ENCODE measurements around the gene ZBTB40.

The ZBTB40 gene

GRCh38 chr1:22470227-22470626 is 18.6 kb downstream of the ZBTB40 start:
- in situ Hi-C loops (cut with HindIII; ENCODE audit: low sequenced_read_pairs) = no loop called here

- in situ Hi-C loops (cut with HindIII; ENCODE audit: low sequenced_read_pairs) = no loop called here
Observed at GRCh38 chr1:22471078-22471477, 19.4 kb downstream of the ZBTB40 start.

GRCh38 chr1:22471610-22472009 is 20.0 kb downstream of the ZBTB40 start:
- in situ Hi-C loops (cut with HindIII; ENCODE audit: low sequenced_read_pairs) = no loop called here

- in situ Hi-C loops (cut with HindIII; ENCODE audit: low sequenced_read_pairs) = no loop called here
Observed at GRCh38 chr1:22472596-22472995, 20.9 kb downstream of the ZBTB40 start.

- in situ Hi-C loops (cut with HindIII; ENCODE audit: low sequenced_read_pairs) = no loop called here
Observed at GRCh38 chr1:22473952-22474351, 22.3 kb downstream of the ZBTB40 start.

- in situ Hi-C loops (cut with HindIII; ENCODE audit: low sequenced_read_pairs) = no loop called here
Observed at GRCh38 chr1:22476566-22476965, 24.9 kb downstream of the ZBTB40 start.

- in situ Hi-C loops (cut with HindIII; ENCODE audit: low sequenced_read_pairs) = no loop called here
Observed at GRCh38 chr1:22483121-22483520, 31.5 kb downstream of the ZBTB40 start.

GRCh38 chr1:22484706-22485345 is 33.2 kb downstream of the ZBTB40 start:
- in situ Hi-C loops (cut with HindIII; ENCODE audit: low sequenced_read_pairs) = no loop called here

- in situ Hi-C loops (cut with HindIII; ENCODE audit: low sequenced_read_pairs) = no loop called here
Observed at GRCh38 chr1:22485431-22485830, 33.8 kb downstream of the ZBTB40 start.

GRCh38 chr1:22487781-22488180 is 36.1 kb downstream of the ZBTB40 start:
- in situ Hi-C loops (cut with HindIII; ENCODE audit: low sequenced_read_pairs) = no loop called here

GRCh38 chr1:22488319-22488718 is 36.7 kb downstream of the ZBTB40 start:
- in situ Hi-C loops (cut with HindIII; ENCODE audit: low sequenced_read_pairs) = no loop called here

- in situ Hi-C loops (cut with HindIII; ENCODE audit: low sequenced_read_pairs) = no loop called here
Observed at GRCh38 chr1:22489278-22489677, 37.6 kb downstream of the ZBTB40 start.

- in situ Hi-C loops (cut with HindIII; ENCODE audit: low sequenced_read_pairs) = no loop called here
Observed at GRCh38 chr1:22489823-22490222, 38.2 kb downstream of the ZBTB40 start.

GRCh38 chr1:22490309-22490708 is 38.7 kb downstream of the ZBTB40 start:
- in situ Hi-C loops (cut with HindIII; ENCODE audit: low sequenced_read_pairs) = no loop called here

- in situ Hi-C loops (cut with HindIII; ENCODE audit: low sequenced_read_pairs) = no loop called here
Observed at GRCh38 chr1:22491995-22492715, 40.5 kb downstream of the ZBTB40 start.

GRCh38 chr1:22494144-22494543 is 42.5 kb downstream of the ZBTB40 start:
- in situ Hi-C loops (cut with HindIII; ENCODE audit: low sequenced_read_pairs) = no loop called here

GRCh38 chr1:22494943-22495579 is 43.4 kb downstream of the ZBTB40 start:
- in situ Hi-C loops (cut with HindIII; ENCODE audit: low sequenced_read_pairs) = no loop called here

- in situ Hi-C loops (cut with HindIII; ENCODE audit: low sequenced_read_pairs) = no loop called here
Observed at GRCh38 chr1:22496536-22497160, 45.0 kb downstream of the ZBTB40 start.

- in situ Hi-C loops (cut with HindIII; ENCODE audit: low sequenced_read_pairs) = no loop called here
Observed at GRCh38 chr1:22498463-22498862, 46.8 kb downstream of the ZBTB40 start.

GRCh38 chr1:22500058-22500457 is 48.4 kb downstream of the ZBTB40 start:
- in situ Hi-C loops (cut with HindIII; ENCODE audit: low sequenced_read_pairs) = no loop called here

- in situ Hi-C loops (cut with HindIII; ENCODE audit: low sequenced_read_pairs) = no loop called here
Observed at GRCh38 chr1:22500471-22500870, 48.8 kb downstream of the ZBTB40 start.

- in situ Hi-C loops (cut with HindIII; ENCODE audit: low sequenced_read_pairs) = no loop called here
Observed at GRCh38 chr1:22502202-22502601, 50.6 kb downstream of the ZBTB40 start.

Measured in DLD1 (cell line).